Naive thymus-derived CD4-positive, alpha-beta T cell (primary cell): ENCODE data around the gene RXRG. TPM values are rescaled to one million over a fixed set of nuclear protein-coding genes. Genes with fewer than 3 reads are reported as not detected.

Experiments used
- ATAC-seq: fragments of 150-1000 bp; cut with Tn5 transposase; 2 replicates; pipeline ENCODE4 v1.10.0; 2021; ENCODE audit warnings: mild to moderate bottlenecking, moderate library complexity
- CTCF ChIA-PET: fragments of 350-600 bp; sonication (Branson Sonifier 250); formaldehyde crosslinking; loops from one replicate; lab custom pipeline; 2021; ENCODE audit warnings: antibody characterized with exemption; lab: Charles Lee
- POLR2A ChIA-PET: fragments of 350-600 bp; sonication (Branson Sonifier 250); formaldehyde crosslinking; loops from one replicate; lab custom pipeline; 2021; ENCODE audit warnings: antibody characterized with exemption, inconsistent platforms; lab: Charles Lee
- DNase-seq, 9 donors: peaks; one replicate each; pipeline versions ENCODE4 v3.0.0 to v3.0.0-alpha.2; 2020 to 2022; ENCODE audit warnings: mixed read lengths in 1 of 9
- H3K27ac ChIP-seq: one replicate; pipeline ENCODE4 v1.7.0; 2013; ENCODE audit warnings: mild to moderate bottlenecking, low read depth, low read length, moderate library complexity
- H3K27me3 ChIP-seq, 2 donors: one replicate each; pipeline ENCODE4 v1.7.0; 2013; ENCODE audit warnings: low read length in 2 of 2, mild to moderate bottlenecking in 2 of 2, moderate library complexity in 2 of 2; ENCODE audit not compliant: control insufficient read depth in 2 of 2, insufficient read depth in 2 of 2
- H3K36me3 ChIP-seq, 3 experiments: 1 replicate in 2 of 3; 2 replicates in 1 of 3; pipeline ENCODE4 v1.7.0; 2013; ENCODE audit warnings: low read length in 3 of 3, mild to moderate bottlenecking in 3 of 3, moderate library complexity in 1 of 3; ENCODE audit not compliant: insufficient read depth in 3 of 3, control insufficient read depth in 2 of 3
- H3K4me1 ChIP-seq, 2 donors: one replicate each; pipeline ENCODE4 v1.7.0; 2013; ENCODE audit warnings: low read length in 2 of 2, mild to moderate bottlenecking in 2 of 2, moderate library complexity in 1 of 2; ENCODE audit not compliant: control insufficient read depth in 2 of 2, insufficient read depth in 2 of 2
- H3K4me3 ChIP-seq: 2 replicates; pipeline ENCODE4 v1.7.0; 2013; ENCODE audit warnings: mild to moderate bottlenecking, low read length
- H3K9me3 ChIP-seq, 3 experiments: 1 replicate in 2 of 3; 2 replicates in 1 of 3; pipeline ENCODE4 v1.7.0; 2013; ENCODE audit warnings: low read length in 3 of 3; ENCODE audit not compliant: control insufficient read depth in 2 of 3
- H3K27ac Mint-ChIP-seq, 9 donors: one replicate each; pipeline ENCODE4 v1.8.0; 2020 to 2022; ENCODE audit warnings: mixed read lengths in 9 of 9, mild to moderate bottlenecking in 8 of 9, moderate library complexity in 5 of 9, inconsistent platforms in 2 of 9
- H3K27me3 Mint-ChIP-seq, 5 donors: one replicate each; pipeline ENCODE4 v1.8.0; 2021 to 2022; ENCODE audit warnings: mixed read lengths in 5 of 5, mild to moderate bottlenecking in 1 of 5
- H3K36me3 Mint-ChIP-seq, 5 donors: one replicate each; pipeline ENCODE4 v1.8.0; 2020 to 2022; ENCODE audit warnings: mixed read lengths in 5 of 5, mild to moderate bottlenecking in 3 of 5, inconsistent platforms in 1 of 5
- H3K4me1 Mint-ChIP-seq, 7 donors: one replicate each; pipeline ENCODE4 v1.8.0; 2020 to 2022; ENCODE audit warnings: mixed read lengths in 7 of 7, mild to moderate bottlenecking in 3 of 7, inconsistent platforms in 1 of 7
- H3K4me3 Mint-ChIP-seq, 10 donors: one replicate each; pipeline ENCODE4 v1.8.0; 2020 to 2022; ENCODE audit warnings: mild to moderate bottlenecking in 10 of 10, mixed read lengths in 10 of 10, moderate library complexity in 6 of 10, inconsistent platforms in 2 of 10
- H3K9me3 Mint-ChIP-seq, 11 donors: one replicate each; pipeline ENCODE4 v1.8.0; 2020 to 2022; ENCODE audit warnings: mixed read lengths in 11 of 11, mild to moderate bottlenecking in 4 of 11, inconsistent platforms in 1 of 11, moderate library complexity in 1 of 11
- intact Hi-C, 2 donors: fragments of 100-400 bp; cut with micrococcal nuclease; formaldehyde crosslinking; loops; one replicate each; pipeline ENCODE4 v1.15.1; 2023
- polyA plus RNA-seq, 2 donors: library from polyadenylated mRNA; unstranded; fragments of 300-500 nt; fragmentation: Illumina TruSeq; gene quantifications; one replicate each; pipeline ENCODE4 v1.2.3, GENCODE V29; 2021
- total RNA-seq, 6 experiments: library from RNA in 5 of 6; stranded (reverse) in 5 of 6; gene quantifications; 1 replicate in 5 of 6; 2 replicates in 1 of 6; pipeline ENCODE4 v1.2.3 and lab custom pipeline; 2021 to 2026

Gene RXRG
- total and polyA plus RNA-seq, 7 experiments from 2014 or later, result not detected

DNA sequence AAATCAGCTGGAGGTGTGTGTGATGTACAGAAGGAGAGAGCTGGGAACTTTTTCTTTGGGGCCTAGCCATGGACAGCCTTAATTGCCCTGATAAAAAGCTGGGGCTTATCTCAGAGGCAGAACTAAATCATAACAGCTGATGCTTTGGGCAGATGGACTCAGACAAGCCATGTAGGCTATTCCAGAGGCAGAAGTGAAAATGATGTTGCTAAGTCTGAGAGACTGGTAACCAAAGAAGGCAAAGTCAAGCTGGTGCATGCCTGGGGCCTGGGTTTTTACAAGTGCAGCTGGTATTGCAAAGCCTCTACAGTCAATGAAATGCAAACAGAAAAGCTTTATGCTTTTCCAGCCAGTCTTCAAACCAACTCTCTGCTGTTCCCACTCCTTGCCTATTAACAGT, 49.4 kb downstream of the RXRG start:
- H3K4me3 ChIP-seq, result no peak overlapping the region
- H3K4me1 ChIP-seq, result peaks cover 13 to 14% of the 10 kb centered on the region in 2 donors
- H3K9me3 Mint-ChIP-seq, result peaks cover 0 to 5% (median 0%) of the 10 kb centered on the region in 11 donors
- DNase-seq, result no peak
- H3K27me3 ChIP-seq, result peaks cover 0 to 15% of the 10 kb centered on the region in 2 donors
- H3K36me3 Mint-ChIP-seq, result no peaks in the 10 kb centered on the region
- H3K36me3 ChIP-seq, result no peaks in the 10 kb centered on the region
- H3K4me3 Mint-ChIP-seq, result no peak overlapping the region
- no peak overlapping the region for H3K27ac ChIP-seq
- peaks cover 44 to 89% (median 63%) of the 10 kb centered on the region in 5 donors for H3K27me3 Mint-ChIP-seq
- intact Hi-C loops, result no loop called here
- H3K4me1 Mint-ChIP-seq, result peaks cover 17 to 38% (median 29%) of the 10 kb centered on the region in 7 donors
- H3K27ac Mint-ChIP-seq, result no peak overlapping the region
- H3K9me3 ChIP-seq, result no peaks in the 10 kb centered on the region
- POLR2A ChIA-PET, result no interaction called here
- ATAC-seq, result no peak
- CTCF ChIA-PET, result interaction anchor here (0.6 to 5.3 kb wide), 2 partner anchors 201 to 519 kb away, joined by 3 to 127 read pairs; no protein-coding TSS in a partner anchor

DNA sequence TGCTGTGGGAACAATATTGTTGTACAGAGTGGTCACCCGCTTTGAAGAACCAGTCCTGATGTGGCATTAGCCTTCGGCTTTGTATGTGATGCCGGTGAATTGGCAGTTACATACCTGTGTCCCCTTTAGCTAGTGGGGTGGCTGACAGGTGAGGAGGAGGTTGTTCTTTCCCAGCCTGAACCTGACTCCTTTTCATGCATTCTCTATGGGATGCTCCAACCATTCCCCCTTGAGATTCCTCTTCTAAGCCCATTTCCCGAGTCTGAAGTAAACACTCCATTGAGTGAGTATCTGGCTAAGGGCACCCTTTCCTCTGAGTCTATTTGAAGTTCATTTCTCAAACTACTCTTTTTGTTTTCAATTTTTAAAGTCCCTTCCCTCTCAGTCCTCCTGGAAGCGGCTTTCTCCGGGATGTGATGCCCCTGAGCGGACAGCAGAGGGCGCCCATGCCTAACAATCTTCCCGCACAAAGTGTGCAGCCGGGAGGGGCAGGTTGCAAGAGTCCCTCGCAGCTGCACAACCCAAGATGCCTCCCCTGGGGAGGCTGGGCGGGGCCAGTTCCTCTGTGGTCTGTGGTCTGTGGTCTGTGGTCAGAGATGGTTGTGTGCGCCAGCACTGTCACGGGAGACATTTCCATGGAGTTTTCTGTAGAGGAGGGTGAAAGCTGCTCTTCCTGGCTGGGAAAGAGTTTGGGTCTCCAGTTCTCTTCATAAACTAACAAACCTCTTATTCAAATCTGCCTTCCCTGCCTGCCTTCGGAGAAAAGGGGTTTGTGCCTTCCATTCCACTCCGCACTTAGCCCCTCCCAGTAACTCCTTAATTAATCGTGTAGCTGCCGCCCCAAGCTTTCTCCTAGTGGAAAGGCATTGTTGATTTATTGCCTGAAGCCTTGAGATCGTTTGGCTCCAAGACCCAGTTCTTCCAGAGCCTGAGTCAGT, 52.0 kb downstream of the RXRG start:
- peaks cover 59 to 93% (median 80%) of the 10 kb centered on the region in 5 donors for H3K27me3 Mint-ChIP-seq
- peaks cover 13 to 14% of the 10 kb centered on the region in 2 donors for H3K4me1 ChIP-seq
- peak overlapping the region; percentile 45 to 94 (median 90) for H3K27ac Mint-ChIP-seq
- H3K27ac ChIP-seq, result no peak overlapping the region
- ChIA-PET CTCF (interaction anchor here (0.6 to 5.3 kb wide), 24 partner anchors 8 to 539 kb away, joined by 3 to 127 read pairs (median 4); no protein-coding TSS in a partner anchor), POLR2A (interaction anchor here (0.8 to 1.5 kb wide), 3 partner anchors 196 to 377 kb away, joined by 3 to 7 read pairs (median 4); no protein-coding TSS in a partner anchor)
- peaks cover 17 to 35% (median 26%) of the 10 kb centered on the region in 7 donors for H3K4me1 Mint-ChIP-seq
- peaks cover 7 to 21% of the 10 kb centered on the region in 2 donors for H3K27me3 ChIP-seq
- DNase-seq (peak; percentile 78 to 94 (median 91)), ATAC-seq (peak; percentile 100)
- H3K36me3 ChIP-seq, result no peaks in the 10 kb centered on the region
- H3K9me3 ChIP-seq, result no peaks in the 10 kb centered on the region
- peak overlapping the region; percentile 28 for H3K4me3 ChIP-seq
- H3K4me3 Mint-ChIP-seq, result peak overlapping the region; percentile 59 to 84 (median 75)
- H3K9me3 Mint-ChIP-seq, result peaks cover 0 to 5% (median 0%) of the 10 kb centered on the region in 11 donors
- H3K36me3 Mint-ChIP-seq, result no peaks in the 10 kb centered on the region
- intact Hi-C loops, result loop anchor here (1.0 to 5.0 kb wide), 12 partner anchors 11 to 1099 kb away; partner anchors contain the start of genes TMCO1 (in 2 of the 2) and MGST3 (in 1 of the 2)

DNA sequence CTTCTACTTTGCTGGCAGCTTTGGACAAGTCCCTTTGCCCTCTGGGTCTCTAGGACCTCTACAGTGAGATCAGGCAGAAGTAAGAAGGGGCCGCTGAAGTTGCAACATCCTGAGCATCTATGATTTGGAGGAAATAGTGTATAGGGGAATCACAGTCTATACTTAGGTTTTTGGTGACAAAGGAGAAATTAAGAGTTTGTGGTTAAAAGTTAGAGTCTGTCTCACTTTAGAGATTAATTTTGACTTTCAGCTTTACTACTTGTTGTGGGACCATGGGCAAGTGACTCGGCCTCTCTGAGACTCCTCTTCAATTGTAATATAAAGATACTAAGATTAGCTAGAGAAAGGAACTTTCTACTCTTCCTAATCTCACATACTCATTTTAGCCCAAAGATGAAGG, 55.3 kb downstream of the RXRG start:
- no peak overlapping the region for H3K27ac ChIP-seq
- H3K9me3 ChIP-seq, result no peaks in the 10 kb centered on the region
- H3K9me3 Mint-ChIP-seq, result peaks cover 0 to 5% (median 0%) of the 10 kb centered on the region in 11 donors
- H3K36me3 Mint-ChIP-seq, result no peaks in the 10 kb centered on the region
- CTCF ChIA-PET, result interaction anchor here (1.1 to 1.8 kb wide), 3 partner anchors 19 to 211 kb away, joined by 3 to 5 read pairs (median 3); no protein-coding TSS in a partner anchor
- peaks cover 14 to 24% (median 17%) of the 10 kb centered on the region in 7 donors for H3K4me1 Mint-ChIP-seq
- H3K36me3 ChIP-seq, result no peaks in the 10 kb centered on the region
- peaks cover 13 to 14% of the 10 kb centered on the region in 2 donors for H3K4me1 ChIP-seq
- no peak overlapping the region for H3K4me3 Mint-ChIP-seq
- H3K27me3 Mint-ChIP-seq, result peaks cover 72 to 94% (median 85%) of the 10 kb centered on the region in 5 donors
- ATAC-seq (no peak), DNase-seq (no peak)
- H3K4me3 ChIP-seq, result no peak overlapping the region
- intact Hi-C loops, result loop anchor here (5.0 kb wide), 2 partner anchors 378 to 1103 kb away; partner anchors contain the start of gene TMCO1 (in 1 of the 2)
- H3K27ac Mint-ChIP-seq, result no peak overlapping the region
- H3K27me3 ChIP-seq, result peaks cover 7 to 18% of the 10 kb centered on the region in 2 donors
- POLR2A ChIA-PET, result no interaction called here

DNA sequence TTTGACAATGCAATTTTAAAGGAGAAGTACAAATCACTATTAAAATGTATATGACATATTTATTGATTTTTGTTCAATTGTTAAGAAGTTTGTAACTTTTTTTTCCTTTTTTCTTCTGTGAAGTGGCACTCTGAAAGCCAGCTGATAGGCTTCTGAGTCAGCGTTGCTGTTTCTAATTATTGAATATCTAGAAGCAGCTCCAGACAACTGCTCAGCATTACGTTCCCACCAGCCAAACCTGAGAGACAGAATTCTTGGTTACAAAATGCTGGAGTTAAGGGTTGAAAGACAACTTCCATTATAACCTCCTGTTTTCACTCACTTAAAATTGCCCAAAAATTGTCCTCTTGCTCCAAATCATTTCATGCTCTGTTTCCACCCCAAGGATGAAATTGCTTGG, 57.0 kb downstream of the RXRG start:
- CTCF ChIA-PET, result interaction anchor here (0.7 to 1.0 kb wide), 2 partner anchors 16 to 199 kb away, joined by 3 read pairs; no protein-coding TSS in a partner anchor
- peaks cover 0 to under 1% (median 0%) of the 10 kb centered on the region in 11 donors for H3K9me3 Mint-ChIP-seq
- no peaks in the 10 kb centered on the region for H3K36me3 Mint-ChIP-seq

DNA sequence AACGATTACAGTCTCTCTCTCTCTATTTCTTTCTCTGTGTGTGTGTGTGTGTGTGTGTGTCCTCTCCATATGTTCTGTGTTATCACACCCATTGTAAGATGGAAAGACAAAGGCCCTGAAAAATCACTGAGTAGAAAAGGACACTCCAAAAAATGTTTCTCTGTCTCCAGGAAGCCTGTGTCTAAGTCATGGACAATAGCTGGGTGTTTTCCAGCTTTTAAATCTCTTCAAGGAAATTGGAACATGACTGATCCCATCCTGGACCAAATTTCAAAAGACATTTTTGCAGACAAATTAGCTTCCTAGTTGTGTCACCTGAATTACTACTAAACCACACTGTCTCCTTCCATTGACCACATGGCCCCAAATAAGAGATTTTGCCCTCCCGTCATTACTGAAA, 57.4 kb downstream of the RXRG start:
- no peaks in the 10 kb centered on the region for H3K36me3 ChIP-seq
- H3K27ac ChIP-seq, result no peak overlapping the region
- ChIA-PET CTCF (interaction anchor here (0.7 kb wide), 1 partner anchor 200 kb away, joined by 3 read pairs; no protein-coding TSS in a partner anchor), POLR2A (interaction anchor here (0.7 kb wide), 1 partner anchor 164 kb away, joined by 3 read pairs; no protein-coding TSS in a partner anchor)
- H3K4me3 Mint-ChIP-seq, result no peak overlapping the region
- H3K27ac Mint-ChIP-seq, result no peak overlapping the region
- DNase-seq (no peak), ATAC-seq (no peak)
- peaks cover under 1 to 8% (median 3%) of the 10 kb centered on the region in 7 donors for H3K4me1 Mint-ChIP-seq
- H3K27me3 Mint-ChIP-seq, result peaks cover 71 to 82% (median 77%) of the 10 kb centered on the region in 5 donors
- intact Hi-C loops, result no loop called here
- peaks cover 1 to 2% of the 10 kb centered on the region in 2 donors for H3K4me1 ChIP-seq
- no peak overlapping the region for H3K4me3 ChIP-seq
- no peaks in the 10 kb centered on the region for H3K9me3 ChIP-seq
- no peaks in the 10 kb centered on the region for H3K9me3 Mint-ChIP-seq
- H3K27me3 ChIP-seq, result peaks cover 7 to 18% of the 10 kb centered on the region in 2 donors
- H3K36me3 Mint-ChIP-seq, result no peaks in the 10 kb centered on the region

More for the DNA sequence above, 57.0 kb downstream of the RXRG start:
- intact Hi-C loops, result no loop called here
- Mint-ChIP-seq H3K27ac (no peak overlapping the region), H3K4me3 (no peak overlapping the region), H3K27me3 (peaks cover 71 to 82% (median 79%) of the 10 kb centered on the region in 5 donors), H3K4me1 (peaks cover 5 to 13% (median 8%) of the 10 kb centered on the region in 7 donors)
- Histone ChIP-seq H3K36me3 (no peaks in the 10 kb centered on the region), H3K4me1 (peaks cover 6 to 7% of the 10 kb centered on the region in 2 donors), H3K9me3 (no peaks in the 10 kb centered on the region), H3K27ac (no peak overlapping the region), H3K4me3 (no peak overlapping the region), H3K27me3 (peaks cover 7 to 18% of the 10 kb centered on the region in 2 donors)
- POLR2A ChIA-PET, result no interaction called here
- ATAC-seq, result no peak
- DNase-seq, result no peak
